22Rv1 (cell line): ENCODE data around the gene KRT8.

Source experiments
- CTCF ChIP-seq: fragments of 450-650 bp; IDR thresholded peaks from 2 replicates; pipeline ENCODE4 v1.5.1; 2017; ENCODE audit warnings: mild to moderate bottlenecking
- ZFX ChIP-seq: fragments of 450-650 bp; IDR thresholded peaks from 2 replicates; pipeline ENCODE4 v1.6.1; 2017; ENCODE audit warnings: antibody characterized with exemption, borderline replicate concordance

GRCh38 chr12:52909331-52909730 lies 4.5 kb upstream of the KRT8 start:
- TF ChIP-seq CTCF: no peak
- no peak for TF ChIP-seq ZFX
